Measurements from ENCODE around the gene NPAS3.

The NPAS3 gene

DNA sequence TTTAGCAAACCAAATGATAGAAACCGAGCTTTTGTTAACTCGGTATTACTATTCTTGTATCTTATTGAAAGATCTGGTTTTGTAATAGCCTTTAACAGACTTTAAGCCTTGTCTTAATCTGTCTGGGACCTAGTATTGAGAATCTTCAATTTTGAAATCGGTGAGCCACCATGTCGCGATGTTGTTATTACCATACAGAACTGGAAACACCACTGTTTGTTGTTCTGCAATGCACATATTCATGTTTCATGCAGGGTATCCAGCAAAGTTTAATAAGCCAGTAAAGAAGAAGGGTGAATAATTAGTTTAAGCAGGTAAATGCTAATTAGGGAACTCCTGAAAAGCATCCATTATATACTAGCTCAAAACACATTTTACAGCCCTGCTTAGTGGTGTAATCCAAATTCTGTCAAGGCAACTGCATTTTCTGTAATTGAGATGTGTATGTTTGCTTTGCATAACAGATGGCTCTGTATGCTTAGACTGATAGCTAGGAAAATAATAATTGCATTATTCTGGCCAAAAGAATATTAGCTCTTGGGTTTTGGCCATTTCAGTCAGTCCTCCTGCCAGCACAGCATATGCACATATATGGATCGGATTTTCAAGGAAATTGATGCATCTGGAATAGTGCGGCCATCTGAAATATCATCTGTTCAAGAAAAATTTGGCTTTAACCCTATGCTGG, 623.0 kb downstream of the NPAS3 start:
- H3K27ac ChIP-seq (replicated peaks) = no peak overlapping the region
- TF ChIP-seq, protein P1, sequence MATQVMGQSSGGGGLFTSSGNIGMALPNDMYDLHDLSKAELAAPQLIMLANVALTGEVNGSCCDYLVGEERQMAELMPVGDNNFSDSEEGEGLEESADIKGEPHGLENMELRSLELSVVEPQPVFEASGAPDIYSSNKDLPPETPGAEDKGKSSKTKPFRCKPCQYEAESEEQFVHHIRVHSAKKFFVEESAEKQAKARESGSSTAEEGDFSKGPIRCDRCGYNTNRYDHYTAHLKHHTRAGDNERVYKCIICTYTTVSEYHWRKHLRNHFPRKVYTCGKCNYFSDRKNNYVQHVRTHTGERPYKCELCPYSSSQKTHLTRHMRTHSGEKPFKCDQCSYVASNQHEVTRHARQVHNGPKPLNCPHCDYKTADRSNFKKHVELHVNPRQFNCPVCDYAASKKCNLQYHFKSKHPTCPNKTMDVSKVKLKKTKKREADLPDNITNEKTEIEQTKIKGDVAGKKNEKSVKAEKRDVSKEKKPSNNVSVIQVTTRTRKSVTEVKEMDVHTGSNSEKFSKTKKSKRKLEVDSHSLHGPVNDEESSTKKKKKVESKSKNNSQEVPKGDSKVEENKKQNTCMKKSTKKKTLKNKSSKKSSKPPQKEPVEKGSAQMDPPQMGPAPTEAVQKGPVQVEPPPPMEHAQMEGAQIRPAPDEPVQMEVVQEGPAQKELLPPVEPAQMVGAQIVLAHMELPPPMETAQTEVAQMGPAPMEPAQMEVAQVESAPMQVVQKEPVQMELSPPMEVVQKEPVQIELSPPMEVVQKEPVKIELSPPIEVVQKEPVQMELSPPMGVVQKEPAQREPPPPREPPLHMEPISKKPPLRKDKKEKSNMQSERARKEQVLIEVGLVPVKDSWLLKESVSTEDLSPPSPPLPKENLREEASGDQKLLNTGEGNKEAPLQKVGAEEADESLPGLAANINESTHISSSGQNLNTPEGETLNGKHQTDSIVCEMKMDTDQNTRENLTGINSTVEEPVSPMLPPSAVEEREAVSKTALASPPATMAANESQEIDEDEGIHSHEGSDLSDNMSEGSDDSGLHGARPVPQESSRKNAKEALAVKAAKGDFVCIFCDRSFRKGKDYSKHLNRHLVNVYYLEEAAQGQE (IDR thresholded peaks at IDR 0.05; ENCODE audit: insufficient replicate concordance, low read depth) = no peak
- TF ChIP-seq SPI1 (IDR thresholded peaks at IDR 0.05; ENCODE audit: borderline replicate concordance, low read depth) = no peak
- no peak for TF ChIP-seq POLR2AphosphoS5 (IDR thresholded peaks at IDR 0.05; ENCODE audit: low read depth)
- TF ChIP-seq, protein P2, sequence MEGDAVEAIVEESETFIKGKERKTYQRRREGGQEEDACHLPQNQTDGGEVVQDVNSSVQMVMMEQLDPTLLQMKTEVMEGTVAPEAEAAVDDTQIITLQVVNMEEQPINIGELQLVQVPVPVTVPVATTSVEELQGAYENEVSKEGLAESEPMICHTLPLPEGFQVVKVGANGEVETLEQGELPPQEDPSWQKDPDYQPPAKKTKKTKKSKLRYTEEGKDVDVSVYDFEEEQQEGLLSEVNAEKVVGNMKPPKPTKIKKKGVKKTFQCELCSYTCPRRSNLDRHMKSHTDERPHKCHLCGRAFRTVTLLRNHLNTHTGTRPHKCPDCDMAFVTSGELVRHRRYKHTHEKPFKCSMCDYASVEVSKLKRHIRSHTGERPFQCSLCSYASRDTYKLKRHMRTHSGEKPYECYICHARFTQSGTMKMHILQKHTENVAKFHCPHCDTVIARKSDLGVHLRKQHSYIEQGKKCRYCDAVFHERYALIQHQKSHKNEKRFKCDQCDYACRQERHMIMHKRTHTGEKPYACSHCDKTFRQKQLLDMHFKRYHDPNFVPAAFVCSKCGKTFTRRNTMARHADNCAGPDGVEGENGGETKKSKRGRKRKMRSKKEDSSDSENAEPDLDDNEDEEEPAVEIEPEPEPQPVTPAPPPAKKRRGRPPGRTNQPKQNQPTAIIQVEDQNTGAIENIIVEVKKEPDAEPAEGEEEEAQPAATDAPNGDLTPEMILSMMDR (IDR thresholded peaks at IDR 0.05; ENCODE audit: insufficient read depth, low read length) = no peak
- no peak for TF ChIP-seq GABPA (IDR thresholded peaks at IDR 0.05; ENCODE audit: low read depth)
- no peak for DNase-seq (ENCODE audit: low read depth in 1 of 2, low spot score in 1 of 2)

GRCh38 chr14:33563191-33563900, 624.7 kb downstream of the NPAS3 start:
- H3K27ac ChIP-seq (replicated peaks) = no peak overlapping the region

More for the DNA sequence above, 623.0 kb downstream of the NPAS3 start:
- Histone ChIP-seq H3K27me3 (ENCODE audit: insufficient read depth, poor library complexity, severe bottlenecking) (no peaks in the 10 kb centered on the region), H3K4me3 (replicated peaks; ENCODE audit: insufficient read depth, low read length) (no peak overlapping the region)

DNA sequence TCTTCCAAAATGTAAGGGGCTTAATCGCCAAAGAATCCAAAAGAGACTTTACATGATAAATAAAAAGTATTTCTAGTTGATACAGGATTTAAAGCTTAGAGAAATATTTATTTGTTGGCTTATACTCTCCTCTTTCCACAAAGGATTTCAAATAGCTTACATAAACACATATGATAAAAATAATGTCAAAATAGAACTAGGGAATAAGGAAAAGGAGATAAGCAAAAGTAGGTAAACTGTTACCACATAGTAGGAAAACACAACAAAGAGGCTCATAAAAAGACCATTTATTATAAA, 625.2 kb downstream of the NPAS3 start:
- Histone ChIP-seq H3K4me3 (replicated peaks; ENCODE audit: insufficient read depth, low read length) (no peak overlapping the region), H3K27me3 (ENCODE audit: insufficient read depth, poor library complexity, severe bottlenecking) (no peaks in the 10 kb centered on the region), H3K27ac (replicated peaks) (no peak overlapping the region)
- no peak for DNase-seq (ENCODE audit: low read depth in 1 of 2, low spot score in 1 of 2)
- TF ChIP-seq, protein P1 (IDR thresholded peaks at IDR 0.05; ENCODE audit: insufficient replicate concordance, low read depth) = no peak
- no peak for TF ChIP-seq SPI1 (IDR thresholded peaks at IDR 0.05; ENCODE audit: borderline replicate concordance, low read depth)
- TF ChIP-seq, protein P2 (IDR thresholded peaks at IDR 0.05; ENCODE audit: insufficient read depth, low read length) = no peak
- no peak for TF ChIP-seq POLR2AphosphoS5 (IDR thresholded peaks at IDR 0.05; ENCODE audit: low read depth)
- no peak for TF ChIP-seq GABPA (IDR thresholded peaks at IDR 0.05; ENCODE audit: low read depth)

More at GRCh38 chr14:33563191-33563900, 624.7 kb downstream of the NPAS3 start:
- Histone ChIP-seq H3K27me3 (ENCODE audit: insufficient read depth, poor library complexity, severe bottlenecking) (no peaks in the 10 kb centered on the region), H3K4me3 (replicated peaks; ENCODE audit: insufficient read depth, low read length) (no peak overlapping the region)
- TF ChIP-seq POLR2AphosphoS5 (IDR thresholded peaks at IDR 0.05; ENCODE audit: low read depth) (no peak), GABPA (IDR thresholded peaks at IDR 0.05; ENCODE audit: low read depth) (no peak), SPI1 (IDR thresholded peaks at IDR 0.05; ENCODE audit: borderline replicate concordance, low read depth) (no peak)
- TF ChIP-seq, protein P2 (IDR thresholded peaks at IDR 0.05; ENCODE audit: insufficient read depth, low read length) = no peak
- TF ChIP-seq, protein P1 (IDR thresholded peaks at IDR 0.05; ENCODE audit: insufficient replicate concordance, low read depth) = no peak
- no peak for DNase-seq (ENCODE audit: low read depth in 1 of 2, low spot score in 1 of 2)

Data from HL-60 (cell line).